C4-2B (cell line): Measurements from ENCODE around the gene H2BW1.
"Not testable (repeated sequence)": the region's sequence is repeated elsewhere in the genome, so short reads cannot be mapped to it uniquely, and the experiment has no call there.

Experiments
- H3K27ac ChIP-seq: fragments of 450-650 bp; 2 replicates; pipeline ENCODE4 v1.5.1; 2017
- ZFX ChIP-seq: fragments of 450-650 bp; IDR thresholded peaks from 2 replicates; pipeline ENCODE4 v1.6.1; 2017
- TF ChIP-seq, protein P1 (sequence below): fragments of 450-650 bp; conservative IDR thresholded peaks from 2 replicates; pipeline ENCODE4 v1.5.1; 2017; ENCODE audit warnings: mild to moderate bottlenecking

H2BW1 gene, protein sequence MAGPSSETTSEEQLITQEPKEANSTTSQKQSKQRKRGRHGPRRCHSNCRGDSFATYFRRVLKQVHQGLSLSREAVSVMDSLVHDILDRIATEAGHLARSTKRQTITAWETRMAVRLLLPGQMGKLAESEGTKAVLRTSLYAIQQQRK

DNA sequence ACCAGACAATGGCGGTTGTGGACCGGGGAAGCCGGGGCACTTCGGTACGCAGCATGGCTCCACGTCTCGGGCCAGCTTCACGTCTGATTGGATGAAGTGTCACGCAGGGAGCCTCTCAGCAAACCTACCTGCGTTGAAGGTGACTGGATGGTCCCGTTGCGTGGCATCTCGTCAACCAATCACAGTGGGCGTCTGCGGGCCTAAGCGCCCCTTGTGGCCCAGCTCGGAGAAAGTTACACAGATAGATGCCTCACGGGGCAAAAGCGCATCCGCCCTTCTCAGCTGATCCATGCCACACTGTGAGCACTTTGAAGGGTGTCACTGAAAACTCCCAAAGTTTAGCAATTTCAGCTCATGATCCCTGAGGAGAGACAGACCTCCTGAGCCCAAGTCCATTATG lies at the start of gene H2BW1:
Gene H2BW1, minus strand, starts transcription at position 103 of the 400 bp plus-strand sequence. CDS start 132 bp downstream, outside the sequence.
- TF ChIP-seq, protein P1, sequence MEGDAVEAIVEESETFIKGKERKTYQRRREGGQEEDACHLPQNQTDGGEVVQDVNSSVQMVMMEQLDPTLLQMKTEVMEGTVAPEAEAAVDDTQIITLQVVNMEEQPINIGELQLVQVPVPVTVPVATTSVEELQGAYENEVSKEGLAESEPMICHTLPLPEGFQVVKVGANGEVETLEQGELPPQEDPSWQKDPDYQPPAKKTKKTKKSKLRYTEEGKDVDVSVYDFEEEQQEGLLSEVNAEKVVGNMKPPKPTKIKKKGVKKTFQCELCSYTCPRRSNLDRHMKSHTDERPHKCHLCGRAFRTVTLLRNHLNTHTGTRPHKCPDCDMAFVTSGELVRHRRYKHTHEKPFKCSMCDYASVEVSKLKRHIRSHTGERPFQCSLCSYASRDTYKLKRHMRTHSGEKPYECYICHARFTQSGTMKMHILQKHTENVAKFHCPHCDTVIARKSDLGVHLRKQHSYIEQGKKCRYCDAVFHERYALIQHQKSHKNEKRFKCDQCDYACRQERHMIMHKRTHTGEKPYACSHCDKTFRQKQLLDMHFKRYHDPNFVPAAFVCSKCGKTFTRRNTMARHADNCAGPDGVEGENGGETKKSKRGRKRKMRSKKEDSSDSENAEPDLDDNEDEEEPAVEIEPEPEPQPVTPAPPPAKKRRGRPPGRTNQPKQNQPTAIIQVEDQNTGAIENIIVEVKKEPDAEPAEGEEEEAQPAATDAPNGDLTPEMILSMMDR, result no peak
- TF ChIP-seq ZFX, result no peak
- H3K27ac ChIP-seq, result no peak within 1 kb of the TSS

DNA sequence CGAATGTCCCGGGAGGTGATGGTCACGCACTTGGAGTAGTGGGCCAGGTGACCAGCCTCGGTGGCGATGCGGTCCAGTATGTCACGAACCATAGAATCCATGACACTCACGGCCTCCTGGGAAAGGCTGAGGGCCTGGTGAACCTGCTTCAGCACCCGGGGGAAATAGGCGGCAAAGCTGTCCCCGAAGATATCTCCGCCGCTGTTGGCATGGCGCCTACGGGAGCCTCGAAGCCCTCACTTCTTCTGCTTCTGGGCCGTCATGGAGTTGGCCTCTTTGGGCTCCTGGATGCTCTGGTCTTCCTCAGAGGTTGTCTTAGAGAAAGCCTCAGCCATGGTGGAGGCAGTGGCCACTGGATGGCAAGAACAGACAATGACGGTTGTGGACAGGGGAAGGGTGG lies 49.1 kb upstream of the H2BW1 start:
- H3K27ac ChIP-seq, result not testable (repeated sequence)

DNA sequence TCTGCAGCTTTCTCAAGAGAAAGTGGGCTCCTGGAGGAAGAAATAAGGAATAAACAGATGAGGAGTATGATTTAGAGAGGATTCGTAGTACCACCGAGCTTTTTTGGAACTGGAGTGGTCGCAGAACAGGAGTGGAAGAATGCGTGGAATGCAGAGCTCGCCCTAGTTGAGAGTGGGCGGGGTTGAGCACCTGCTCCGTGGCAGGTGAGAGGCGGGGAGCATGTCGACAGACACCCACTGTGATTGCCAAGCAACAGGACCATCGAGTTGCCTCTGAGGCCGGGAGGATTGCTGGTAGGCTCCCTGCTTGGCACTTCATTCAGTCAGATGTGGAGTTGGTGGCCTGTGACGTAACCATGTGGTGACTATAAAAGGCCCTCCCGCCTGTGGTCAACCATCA lies 41.4 kb upstream of the H2BW1 start:
- H3K27ac ChIP-seq, result not testable (repeated sequence)

DNA sequence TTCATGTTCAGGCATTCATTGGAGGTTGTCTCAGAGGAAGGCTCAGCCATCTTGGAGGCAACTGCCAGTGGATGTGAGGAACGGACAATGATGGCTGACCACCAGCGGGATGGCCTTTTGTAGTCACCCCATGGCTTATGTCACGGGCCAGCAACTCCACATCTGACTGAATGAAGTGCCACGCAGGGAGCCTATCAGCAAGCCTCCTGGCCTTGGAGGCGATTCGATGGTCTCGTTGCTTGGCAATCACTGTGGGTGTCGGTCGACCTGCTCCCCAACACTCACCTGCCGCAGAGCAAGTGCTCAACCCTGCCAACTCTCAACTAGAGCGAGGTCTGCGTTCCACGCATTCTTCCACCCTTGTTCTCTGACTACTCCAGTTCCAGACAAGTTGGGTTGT lies 33.7 kb upstream of the H2BW1 start:
- no peak overlapping the region for H3K27ac ChIP-seq
- TF ChIP-seq ZFX, result no peak
- TF ChIP-seq, protein P1, result no peak

DNA sequence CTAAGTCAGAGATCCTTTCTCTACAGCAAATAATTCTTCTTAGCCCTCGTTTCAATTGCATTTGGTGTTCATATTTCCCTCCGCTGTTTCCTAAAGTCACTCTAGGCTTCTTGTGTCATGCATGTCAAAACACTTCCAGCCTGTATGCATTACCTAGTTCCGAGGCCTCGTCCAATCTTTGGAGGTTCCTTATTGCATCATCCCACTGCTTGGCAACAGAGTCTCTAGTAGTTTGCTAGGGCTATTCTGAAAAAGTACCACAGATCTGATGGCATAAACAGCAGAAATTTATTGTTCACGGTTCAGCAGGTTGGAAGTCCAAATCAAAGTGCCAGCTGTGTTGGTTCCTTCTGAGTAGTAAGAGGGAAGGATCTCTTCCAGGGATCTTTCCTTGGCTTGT lies 32.1 kb upstream of the H2BW1 start:
- TF ChIP-seq, protein P1, result no peak
- no peak for TF ChIP-seq ZFX
- H3K27ac ChIP-seq, result no peak overlapping the region

DNA sequence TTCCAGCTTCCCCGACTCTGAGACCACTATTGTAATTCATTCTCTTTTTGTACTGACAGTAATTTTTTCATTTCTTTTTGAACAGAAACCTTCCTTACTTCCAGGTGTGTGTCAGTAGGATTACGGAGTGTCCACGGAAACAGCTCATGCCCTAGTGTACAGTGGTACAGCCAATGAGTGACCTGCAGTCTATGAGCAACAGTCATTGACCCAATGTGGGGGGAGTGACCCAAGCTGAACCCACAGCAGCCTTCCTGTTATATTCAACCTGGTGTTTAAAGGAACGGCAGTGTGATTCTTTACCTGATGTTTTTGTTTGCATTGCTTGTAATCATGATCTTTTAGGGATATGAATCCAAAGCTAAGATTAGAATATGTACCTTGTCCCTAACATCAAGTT lies 27.5 kb upstream of the H2BW1 start:
- no peak for TF ChIP-seq ZFX
- TF ChIP-seq, protein P1, result no peak
- H3K27ac ChIP-seq, result no peak overlapping the region

DNA sequence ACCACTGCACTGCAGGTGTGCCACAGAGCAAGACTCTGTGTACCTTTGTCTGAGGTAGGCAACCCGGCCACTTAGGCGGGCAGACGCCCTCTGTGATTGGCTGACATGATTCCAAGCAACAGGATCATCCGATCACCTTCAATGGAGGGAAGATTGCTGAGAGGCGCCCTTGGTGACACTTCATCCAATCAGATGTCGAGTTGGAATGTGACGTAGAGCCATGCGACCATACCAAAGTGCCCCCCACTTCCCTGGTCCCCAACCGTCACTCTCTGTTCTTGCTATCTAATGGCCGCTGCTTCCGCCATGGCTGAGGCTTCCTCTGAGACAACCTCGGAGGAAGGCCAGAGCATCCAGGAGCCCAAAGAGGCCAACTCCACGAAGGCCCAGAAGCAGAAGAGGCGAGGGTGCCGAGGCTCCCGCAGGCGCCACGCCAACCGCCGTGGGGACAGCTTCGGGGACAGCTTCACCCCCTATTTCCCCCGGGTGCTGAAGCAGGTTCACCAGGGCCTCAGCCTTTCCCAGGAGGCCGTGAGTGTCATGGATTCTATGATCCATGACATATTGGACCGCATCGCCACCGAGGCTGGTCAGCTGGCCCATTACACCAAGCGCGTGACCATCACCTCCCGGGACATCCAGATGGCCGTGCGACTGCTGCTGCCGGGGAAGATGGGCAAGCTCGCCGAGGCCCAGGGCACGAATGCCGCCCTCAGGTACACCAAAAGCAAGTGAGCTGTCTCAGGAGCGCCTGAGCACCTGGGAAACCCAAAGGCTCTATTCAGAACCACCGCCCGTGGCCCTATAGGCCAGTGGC lies 26.4 kb upstream of the H2BW1 start, which contains the start of gene H2BW2:
Gene H2BW2, plus strand, starts transcription at position 268 of the 817 bp plus-strand sequence. Its CDS starts 39 bp downstream, at position 307.
- H3K27ac ChIP-seq, result no peak within 1 kb of the TSS
- TF ChIP-seq, protein P1, result no peak
- no peak for TF ChIP-seq ZFX

DNA sequence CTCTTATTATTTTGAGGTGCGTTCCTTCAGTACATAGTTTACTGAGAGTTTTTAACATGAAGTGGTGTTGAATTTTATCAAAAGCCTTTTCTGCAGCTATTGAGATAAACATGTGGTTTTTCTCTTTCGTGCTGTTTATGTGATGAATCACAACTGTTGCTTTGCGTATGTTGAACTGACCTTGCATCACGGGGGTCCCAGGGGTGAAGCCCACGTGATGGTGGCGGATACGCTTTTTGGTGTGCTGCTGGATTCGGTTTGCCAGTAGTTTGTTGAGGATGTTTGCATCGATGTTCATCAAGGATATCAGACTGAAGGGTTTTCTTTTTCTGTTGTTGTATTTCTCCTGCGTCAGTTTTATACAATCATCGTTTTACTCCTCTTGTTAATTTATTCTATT lies 4.6 kb upstream of the H2BW1 start:
- no peak for TF ChIP-seq ZFX
- TF ChIP-seq, protein P1, result no peak
- no peak overlapping the region for H3K27ac ChIP-seq

DNA sequence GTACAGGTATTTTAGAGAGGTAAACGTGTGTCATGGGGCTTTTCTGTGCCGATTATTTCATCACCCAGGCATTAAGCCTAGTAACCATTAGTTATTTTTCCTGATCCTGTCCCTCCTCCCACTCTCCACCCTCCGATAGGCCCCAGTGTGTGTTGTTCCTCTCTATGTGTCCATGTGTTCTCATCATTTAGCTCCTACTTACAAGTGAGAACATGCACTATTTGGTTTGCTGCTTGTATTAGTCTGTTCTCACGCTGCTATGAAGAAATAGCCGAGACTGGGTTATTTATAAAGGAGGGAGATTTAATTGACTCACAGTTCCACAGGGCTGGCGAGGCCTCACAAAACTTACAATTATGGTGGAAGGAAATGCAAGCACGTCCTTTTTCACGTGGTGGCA lies 2.1 kb upstream of the H2BW1 start:
- not testable (repeated sequence) for H3K27ac ChIP-seq
